ENCODE data around the gene TMEM9B.

TMEM9B gene

GRCh38 chr11:8930456-8931175 lies 33.6 kb downstream of the TMEM9B start:
- DNase-seq (ENCODE audit: low read depth, low spot score): peak; percentile 16

GRCh38 chr11:8928981-8929615 lies 35.1 kb downstream of the TMEM9B start:
- DNase-seq (ENCODE audit: low read depth, low spot score): peak; percentile 20

- no peak for DNase-seq (ENCODE audit: low read depth, low spot score)
These were observed 36.0 kb downstream of the TMEM9B start for GRCh38 chr11:8928205-8928604.

- DNase-seq (ENCODE audit: low read depth, low spot score): no peak
These were observed 37.0 kb downstream of the TMEM9B start for GRCh38 chr11:8927233-8927632.

GRCh38 chr11:8926236-8926635 lies 38.0 kb downstream of the TMEM9B start:
- no peak for DNase-seq (ENCODE audit: low read depth, low spot score)

- no peak for DNase-seq (ENCODE audit: low read depth, low spot score)
These were observed 38.5 kb downstream of the TMEM9B start for GRCh38 chr11:8925711-8926110.

GRCh38 chr11:8922691-8923090 lies 41.6 kb downstream of the TMEM9B start:
- DNase-seq (ENCODE audit: low read depth, low spot score): no peak

- DNase-seq (ENCODE audit: low read depth, low spot score): peak; percentile 97
These were observed 47.0 kb downstream of the TMEM9B start for GRCh38 chr11:8917157-8917825.

- no peak for DNase-seq (ENCODE audit: low read depth, low spot score)
These were observed 49.6 kb downstream of the TMEM9B start for GRCh38 chr11:8914661-8915018.

- peak; percentile 72 for DNase-seq (ENCODE audit: low read depth, low spot score)
These were observed 50.1 kb downstream of the TMEM9B start for GRCh38 chr11:8913961-8914660.

GRCh38 chr11:8911029-8911823 lies 53.0 kb downstream of the TMEM9B start, which contains the start of gene AKIP1:
AKIP1 (plus strand) TSS chr11:8911189; CDS start chr11:8911450, 261 bp downstream.
- peak; percentile 99 for DNase-seq (ENCODE audit: low read depth, low spot score)

GRCh38 chr11:8910649-8911026 lies 53.6 kb downstream of the TMEM9B start:
- no peak for DNase-seq (ENCODE audit: low read depth, low spot score)

- no peak for DNase-seq (ENCODE audit: low read depth, low spot score)
These were observed 56.1 kb downstream of the TMEM9B start for GRCh38 chr11:8908099-8908498.

GRCh38 chr11:8907116-8907515 lies 57.1 kb downstream of the TMEM9B start:
- DNase-seq (ENCODE audit: low read depth, low spot score): no peak

GRCh38 chr11:8905528-8906165 lies 58.6 kb downstream of the TMEM9B start:
- DNase-seq (ENCODE audit: low read depth, low spot score): peak; percentile 47

- no peak for DNase-seq (ENCODE audit: low read depth, low spot score)
These were observed 65.0 kb downstream of the TMEM9B start for GRCh38 chr11:8899119-8899753.
